RWPE2 (cell line): ENCODE measurements around the gene CDC73.

ENCODE experiments used
- ATAC-seq: fragments of 200-7000 bp; cut with Tn5 transposase; 3 replicates; pipeline ENCODE4 v1.9.1; 2021; ENCODE audit warnings: low read depth
- DNase-seq: peaks from one replicate; pipeline ENCODE4 v3.0.0-alpha.2; 2020; ENCODE audit warnings: low spot score
- H3K27ac ChIP-seq: fragments of 450-650 bp; 2 replicates; pipeline ENCODE4 v1.5.1; 2017; ENCODE audit warnings: mild to moderate bottlenecking; ENCODE audit not compliant: poor library complexity, severe bottlenecking
- H3K27me3 ChIP-seq: fragments of 250-450 bp; sonication (Bioruptor Pico); 2 replicates; pipeline ENCODE4 v1.5.1; 2021; ENCODE audit warnings: mild to moderate bottlenecking, moderate library complexity; ENCODE audit not compliant: insufficient read depth, poor library complexity, severe bottlenecking
- H3K36me3 ChIP-seq: fragments of 250-450 bp; sonication (Bioruptor Pico); 2 replicates; pipeline ENCODE4 v1.5.1; 2020; ENCODE audit warnings: low read depth, mild to moderate bottlenecking, moderate library complexity
- H3K4me1 ChIP-seq: fragments of 250-450 bp; sonication (Bioruptor Pico); 2 replicates; pipeline ENCODE4 v1.5.1; 2021; ENCODE audit warnings: mild to moderate bottlenecking, moderate library complexity; ENCODE audit not compliant: insufficient read depth, poor library complexity, severe bottlenecking
- H3K4me3 ChIP-seq: fragments of 250-450 bp; sonication (Bioruptor Pico); 2 replicates; pipeline ENCODE4 v1.5.1; 2021; ENCODE audit warnings: mild to moderate bottlenecking, moderate library complexity; ENCODE audit not compliant: severe bottlenecking
- H3K9me3 ChIP-seq: fragments of 250-450 bp; sonication (Bioruptor Pico); 2 replicates; pipeline ENCODE4 v1.5.1; 2021; ENCODE audit warnings: mild to moderate bottlenecking, moderate library complexity; ENCODE audit not compliant: severe bottlenecking
- TF ChIP-seq, protein P1 (sequence below): fragments of 450-650 bp; IDR thresholded peaks from one replicate; pipeline ENCODE4 v1.5.1; 2017; ENCODE audit warnings: mild to moderate bottlenecking, moderate library complexity; ENCODE audit not compliant: poor library complexity, severe bottlenecking

Gene CDC73

GRCh38 chr1:193123751-193124150 is 1.9 kb downstream of the CDC73 start:
- H3K36me3 ChIP-seq: peaks cover 28% of the 10 kb centered on the region
- ATAC-seq (no peak), DNase-seq (no peak)
- H3K9me3 ChIP-seq: no peaks in the 10 kb centered on the region
- TF ChIP-seq, protein P1, sequence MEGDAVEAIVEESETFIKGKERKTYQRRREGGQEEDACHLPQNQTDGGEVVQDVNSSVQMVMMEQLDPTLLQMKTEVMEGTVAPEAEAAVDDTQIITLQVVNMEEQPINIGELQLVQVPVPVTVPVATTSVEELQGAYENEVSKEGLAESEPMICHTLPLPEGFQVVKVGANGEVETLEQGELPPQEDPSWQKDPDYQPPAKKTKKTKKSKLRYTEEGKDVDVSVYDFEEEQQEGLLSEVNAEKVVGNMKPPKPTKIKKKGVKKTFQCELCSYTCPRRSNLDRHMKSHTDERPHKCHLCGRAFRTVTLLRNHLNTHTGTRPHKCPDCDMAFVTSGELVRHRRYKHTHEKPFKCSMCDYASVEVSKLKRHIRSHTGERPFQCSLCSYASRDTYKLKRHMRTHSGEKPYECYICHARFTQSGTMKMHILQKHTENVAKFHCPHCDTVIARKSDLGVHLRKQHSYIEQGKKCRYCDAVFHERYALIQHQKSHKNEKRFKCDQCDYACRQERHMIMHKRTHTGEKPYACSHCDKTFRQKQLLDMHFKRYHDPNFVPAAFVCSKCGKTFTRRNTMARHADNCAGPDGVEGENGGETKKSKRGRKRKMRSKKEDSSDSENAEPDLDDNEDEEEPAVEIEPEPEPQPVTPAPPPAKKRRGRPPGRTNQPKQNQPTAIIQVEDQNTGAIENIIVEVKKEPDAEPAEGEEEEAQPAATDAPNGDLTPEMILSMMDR: no peak
- no peak overlapping the region for H3K4me3 ChIP-seq
- H3K27me3 ChIP-seq: no peaks in the 10 kb centered on the region
- peaks cover 13% of the 10 kb centered on the region for H3K4me1 ChIP-seq
- H3K27ac ChIP-seq: no peak overlapping the region

DNA sequence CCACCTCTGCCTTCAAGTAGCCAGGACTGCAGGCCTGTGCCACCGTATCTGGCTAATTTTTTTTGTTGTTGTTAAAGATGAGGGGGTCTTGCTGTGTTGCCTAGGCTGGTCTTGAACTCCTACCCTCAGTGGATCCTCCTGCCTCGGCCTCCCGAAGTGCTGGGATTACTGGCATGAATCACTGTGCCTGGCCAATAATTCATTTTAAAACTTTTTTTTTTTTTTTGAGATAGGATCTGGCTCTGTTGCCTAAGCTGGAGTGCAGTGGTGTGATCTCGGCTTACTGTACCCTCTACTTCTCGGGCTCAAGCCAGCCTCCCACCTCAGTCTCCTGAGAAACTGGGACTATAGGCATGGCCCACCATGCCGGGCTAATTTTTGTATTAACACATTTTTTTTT is 3.5 kb downstream of the CDC73 start:
- Histone ChIP-seq H3K9me3 (no peaks in the 10 kb centered on the region), H3K4me1 (peaks cover 13% of the 10 kb centered on the region), H3K36me3 (peaks cover 42% of the 10 kb centered on the region), H3K27ac (no peak overlapping the region), H3K27me3 (no peaks in the 10 kb centered on the region), H3K4me3 (no peak overlapping the region)
- no peak for ATAC-seq
- TF ChIP-seq, protein P1: no peak
- DNase-seq: no peak

DNA sequence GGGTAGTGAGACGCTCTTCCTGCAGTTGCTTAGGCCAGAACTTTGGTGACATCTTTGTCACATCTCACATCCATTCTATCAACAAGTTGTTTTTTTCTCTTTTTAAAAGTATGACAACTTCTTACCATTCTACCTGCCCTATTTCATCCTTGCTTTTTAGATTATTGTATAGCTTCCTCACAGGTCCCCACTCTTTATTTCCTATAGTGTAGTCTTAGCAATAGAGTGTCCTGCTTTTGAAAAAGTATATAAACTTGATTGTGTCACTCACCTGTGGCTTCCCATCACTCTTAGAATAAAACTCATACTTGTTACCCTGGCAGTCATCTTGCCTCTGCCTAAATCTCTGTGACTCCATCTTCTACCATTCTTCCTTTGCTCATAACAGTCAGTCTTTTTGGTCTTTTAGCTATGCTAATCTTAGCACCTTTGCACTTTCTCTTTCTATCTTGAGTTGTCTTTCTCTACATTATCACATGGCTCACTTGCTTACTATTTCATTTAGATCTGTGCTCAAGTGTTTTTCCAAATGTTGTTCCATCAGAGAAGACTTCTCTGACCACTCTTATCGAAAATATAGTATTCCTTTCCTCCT is 9.5 kb downstream of the CDC73 start:
- Histone ChIP-seq H3K36me3 (peaks cover 75% of the 10 kb centered on the region), H3K4me1 (no peaks in the 10 kb centered on the region), H3K4me3 (no peak overlapping the region), H3K27me3 (no peaks in the 10 kb centered on the region), H3K27ac (no peak overlapping the region), H3K9me3 (no peaks in the 10 kb centered on the region)
- ATAC-seq (no peak), DNase-seq (no peak)
- TF ChIP-seq, protein P1: no peak

DNA sequence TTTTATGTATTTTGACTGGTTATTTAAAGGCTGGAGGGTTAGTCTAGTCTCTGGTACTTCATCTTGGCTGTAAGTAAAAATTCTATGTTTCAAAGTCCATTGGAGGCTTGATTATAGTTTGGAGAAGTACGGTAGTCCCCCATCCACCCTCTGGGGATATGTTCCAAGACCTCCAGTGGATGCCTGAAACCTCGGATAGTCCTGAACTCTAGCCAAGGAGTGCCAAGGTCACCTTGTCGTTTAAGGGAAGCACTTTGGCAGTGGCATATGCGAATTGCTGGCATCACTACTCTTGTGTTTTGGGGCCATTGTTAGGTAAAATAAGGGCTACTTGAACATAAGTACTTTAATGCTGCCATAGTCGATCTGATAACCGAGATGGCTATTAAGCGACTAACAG is 18.4 kb downstream of the CDC73 start:
- TF ChIP-seq, protein P1: no peak
- Histone ChIP-seq H3K4me1 (no peaks in the 10 kb centered on the region), H3K27me3 (no peaks in the 10 kb centered on the region), H3K36me3 (peaks cover 89% of the 10 kb centered on the region), H3K4me3 (no peak overlapping the region), H3K27ac (no peak overlapping the region), H3K9me3 (no peaks in the 10 kb centered on the region)
- DNase-seq (no peak), ATAC-seq (no peak)

GRCh38 chr1:193141804-193142203 is 20.0 kb downstream of the CDC73 start:
- Histone ChIP-seq H3K9me3 (no peaks in the 10 kb centered on the region), H3K36me3 (peaks cover 88% of the 10 kb centered on the region), H3K4me1 (no peaks in the 10 kb centered on the region), H3K4me3 (no peak overlapping the region), H3K27ac (no peak overlapping the region), H3K27me3 (no peaks in the 10 kb centered on the region)
- no peak for DNase-seq
- ATAC-seq: no peak
- TF ChIP-seq, protein P1: no peak
